SK-N-SH treated with all-trans-retinoic acid at 6 μM for 48 hours (cell line): ENCODE data around the gene TMEM181.

Experiments
- ARNTL ChIP-seq: fragments of 450-650 bp; formaldehyde crosslinking; IDR thresholded peaks from 2 replicates; pipeline ENCODE4 v1.5.0; 2020; ENCODE audit warnings: low read depth, mild to moderate bottlenecking, moderate library complexity, borderline replicate concordance
- BACH2 ChIP-seq: fragments of 250-450 bp; sonication (Bioruptor Pico); IDR thresholded peaks from 2 replicates; pipeline ENCODE4 v1.9.0; 2021; ENCODE audit warnings: mild to moderate bottlenecking, borderline replicate concordance
- CREB5 ChIP-seq: fragments of 250-450 bp; sonication (Bioruptor Pico); IDR thresholded peaks from 2 replicates; pipeline ENCODE4 v1.5.1; 2020; ENCODE audit warnings: low read depth, mild to moderate bottlenecking, moderate library complexity
- CSDC2 ChIP-seq: fragments of 250-450 bp; sonication (Bioruptor Pico); IDR thresholded peaks from 2 replicates; pipeline ENCODE4 v1.5.0; 2020; ENCODE audit warnings: mild to moderate bottlenecking, moderate library complexity
- ESRRG ChIP-seq: fragments of 250-450 bp; sonication (Bioruptor Pico); IDR thresholded peaks from 2 replicates; pipeline ENCODE4 v1.6.1; 2021; ENCODE audit warnings: mild to moderate bottlenecking
- ISL1 ChIP-seq: fragments of 250-450 bp; sonication (Bioruptor Pico); IDR thresholded peaks from 2 replicates; pipeline ENCODE4 v2.1.2; 2022; ENCODE audit warnings: mild to moderate bottlenecking, moderate library complexity
- RARB ChIP-seq: fragments of 250-450 bp; sonication (Bioruptor Pico); IDR thresholded peaks from 2 replicates; pipeline ENCODE4 v1.8.0; 2021; ENCODE audit warnings: mild to moderate bottlenecking, moderate library complexity
- ZC3H10 ChIP-seq: fragments of 250-450 bp; sonication (Bioruptor Pico); IDR thresholded peaks from 2 replicates; pipeline ENCODE4 v1.5.1; 2021; ENCODE audit warnings: mild to moderate bottlenecking, moderate library complexity
- ZFP30 ChIP-seq: fragments of 450-650 bp; formaldehyde crosslinking; IDR thresholded peaks from 2 replicates; pipeline ENCODE4 v1.5.0; 2022; ENCODE audit warnings: mild to moderate bottlenecking, moderate library complexity
- ZNF70 ChIP-seq: fragments of 450-650 bp; formaldehyde crosslinking; IDR thresholded peaks from 2 replicates; pipeline ENCODE4 v1.5.0; 2020; ENCODE audit warnings: mild to moderate bottlenecking, moderate library complexity
- TF ChIP-seq, protein P1 (sequence below): fragments of 250-450 bp; sonication (Bioruptor Pico); IDR thresholded peaks from 2 replicates; pipeline ENCODE4 v1.8.0; 2021; ENCODE audit warnings: low read depth, mild to moderate bottlenecking, moderate library complexity, borderline replicate concordance
- TF ChIP-seq, protein P2 (sequence below): fragments of 250-450 bp; sonication (Bioruptor Pico); IDR thresholded peaks from 2 replicates; pipeline ENCODE4 v1.8.0; 2020; ENCODE audit warnings: mild to moderate bottlenecking, moderate library complexity, borderline replicate concordance

DNA sequence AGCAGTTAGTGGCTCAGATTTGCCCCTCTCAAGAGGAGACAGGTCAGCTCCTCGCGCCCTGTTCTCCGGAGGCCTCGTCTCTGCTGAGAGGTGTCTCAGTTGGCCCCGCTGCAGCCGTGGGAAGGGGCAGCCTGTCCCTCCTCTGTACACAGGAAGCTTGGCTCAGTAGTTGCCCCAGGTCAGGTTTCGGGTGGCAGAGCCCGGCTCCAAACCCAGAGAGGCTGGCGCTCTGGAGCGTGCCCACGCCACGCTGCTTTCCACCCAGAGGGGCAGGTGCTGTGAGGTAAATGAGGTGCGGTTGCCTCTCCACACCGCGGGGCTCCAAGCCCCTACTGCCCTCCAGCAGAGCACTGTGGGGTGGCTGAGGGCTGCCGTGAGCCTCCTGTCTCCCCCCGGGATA is 68.7 kb downstream of the TMEM181 start:
- TF ChIP-seq ZFP30 (CRISPR knock-in tag) (no peak), ZNF70 (CRISPR knock-in tag) (no peak), ARNTL (CRISPR knock-in tag) (no peak), CSDC2 (no peak), ESRRG (no peak), ZC3H10 (CRISPR knock-in tag) (no peak), RARB (CRISPR knock-in tag) (no peak), BACH2 (CRISPR knock-in tag) (no peak), ISL1 (CRISPR knock-in tag) (no peak), CREB5 (CRISPR knock-in tag) (no peak)
- TF ChIP-seq, protein P1, sequence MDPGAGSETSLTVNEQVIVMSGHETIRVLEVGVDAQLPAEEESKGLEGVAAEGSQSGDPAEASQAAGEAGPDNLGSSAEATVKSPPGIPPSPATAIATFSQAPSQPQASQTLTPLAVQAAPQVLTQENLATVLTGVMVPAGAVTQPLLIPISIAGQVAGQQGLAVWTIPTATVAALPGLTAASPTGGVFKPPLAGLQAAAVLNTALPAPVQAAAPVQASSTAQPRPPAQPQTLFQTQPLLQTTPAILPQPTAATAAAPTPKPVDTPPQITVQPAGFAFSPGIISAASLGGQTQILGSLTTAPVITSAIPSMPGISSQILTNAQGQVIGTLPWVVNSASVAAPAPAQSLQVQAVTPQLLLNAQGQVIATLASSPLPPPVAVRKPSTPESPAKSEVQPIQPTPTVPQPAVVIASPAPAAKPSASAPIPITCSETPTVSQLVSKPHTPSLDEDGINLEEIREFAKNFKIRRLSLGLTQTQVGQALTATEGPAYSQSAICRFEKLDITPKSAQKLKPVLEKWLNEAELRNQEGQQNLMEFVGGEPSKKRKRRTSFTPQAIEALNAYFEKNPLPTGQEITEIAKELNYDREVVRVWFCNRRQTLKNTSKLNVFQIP (CRISPR knock-in tag), result no peak
- TF ChIP-seq, protein P2, sequence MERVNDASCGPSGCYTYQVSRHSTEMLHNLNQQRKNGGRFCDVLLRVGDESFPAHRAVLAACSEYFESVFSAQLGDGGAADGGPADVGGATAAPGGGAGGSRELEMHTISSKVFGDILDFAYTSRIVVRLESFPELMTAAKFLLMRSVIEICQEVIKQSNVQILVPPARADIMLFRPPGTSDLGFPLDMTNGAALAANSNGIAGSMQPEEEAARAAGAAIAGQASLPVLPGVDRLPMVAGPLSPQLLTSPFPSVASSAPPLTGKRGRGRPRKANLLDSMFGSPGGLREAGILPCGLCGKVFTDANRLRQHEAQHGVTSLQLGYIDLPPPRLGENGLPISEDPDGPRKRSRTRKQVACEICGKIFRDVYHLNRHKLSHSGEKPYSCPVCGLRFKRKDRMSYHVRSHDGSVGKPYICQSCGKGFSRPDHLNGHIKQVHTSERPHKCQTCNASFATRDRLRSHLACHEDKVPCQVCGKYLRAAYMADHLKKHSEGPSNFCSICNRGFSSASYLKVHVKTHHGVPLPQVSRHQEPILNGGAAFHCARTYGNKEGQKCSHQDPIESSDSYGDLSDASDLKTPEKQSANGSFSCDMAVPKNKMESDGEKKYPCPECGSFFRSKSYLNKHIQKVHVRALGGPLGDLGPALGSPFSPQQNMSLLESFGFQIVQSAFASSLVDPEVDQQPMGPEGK (CRISPR knock-in tag), result no peak
